GM12873 (cell line): Measurements from ENCODE around the gene RIMBP3C.

Experiments used
- TF ChIP-seq, protein P1 (sequence below): IDR thresholded peaks from 2 replicates; pipeline ENCODE4 v1.5.1; 2012; ENCODE audit warnings: low read depth, mild to moderate bottlenecking, moderate library complexity, low read length, control low read depth; ENCODE audit not compliant: insufficient read depth; ENCODE audit errors: missing control alignments

The RIMBP3C gene

GRCh38 chr22:21567456-21568346, 16.4 kb upstream of the RIMBP3C start, which contains the start of gene UBE2L3:
UBE2L3 (plus strand) TSS chr22:21567714; CDS start chr22:21567745, 31 bp downstream.
- TF ChIP-seq, protein P1, sequence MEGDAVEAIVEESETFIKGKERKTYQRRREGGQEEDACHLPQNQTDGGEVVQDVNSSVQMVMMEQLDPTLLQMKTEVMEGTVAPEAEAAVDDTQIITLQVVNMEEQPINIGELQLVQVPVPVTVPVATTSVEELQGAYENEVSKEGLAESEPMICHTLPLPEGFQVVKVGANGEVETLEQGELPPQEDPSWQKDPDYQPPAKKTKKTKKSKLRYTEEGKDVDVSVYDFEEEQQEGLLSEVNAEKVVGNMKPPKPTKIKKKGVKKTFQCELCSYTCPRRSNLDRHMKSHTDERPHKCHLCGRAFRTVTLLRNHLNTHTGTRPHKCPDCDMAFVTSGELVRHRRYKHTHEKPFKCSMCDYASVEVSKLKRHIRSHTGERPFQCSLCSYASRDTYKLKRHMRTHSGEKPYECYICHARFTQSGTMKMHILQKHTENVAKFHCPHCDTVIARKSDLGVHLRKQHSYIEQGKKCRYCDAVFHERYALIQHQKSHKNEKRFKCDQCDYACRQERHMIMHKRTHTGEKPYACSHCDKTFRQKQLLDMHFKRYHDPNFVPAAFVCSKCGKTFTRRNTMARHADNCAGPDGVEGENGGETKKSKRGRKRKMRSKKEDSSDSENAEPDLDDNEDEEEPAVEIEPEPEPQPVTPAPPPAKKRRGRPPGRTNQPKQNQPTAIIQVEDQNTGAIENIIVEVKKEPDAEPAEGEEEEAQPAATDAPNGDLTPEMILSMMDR, result no peak

DNA sequence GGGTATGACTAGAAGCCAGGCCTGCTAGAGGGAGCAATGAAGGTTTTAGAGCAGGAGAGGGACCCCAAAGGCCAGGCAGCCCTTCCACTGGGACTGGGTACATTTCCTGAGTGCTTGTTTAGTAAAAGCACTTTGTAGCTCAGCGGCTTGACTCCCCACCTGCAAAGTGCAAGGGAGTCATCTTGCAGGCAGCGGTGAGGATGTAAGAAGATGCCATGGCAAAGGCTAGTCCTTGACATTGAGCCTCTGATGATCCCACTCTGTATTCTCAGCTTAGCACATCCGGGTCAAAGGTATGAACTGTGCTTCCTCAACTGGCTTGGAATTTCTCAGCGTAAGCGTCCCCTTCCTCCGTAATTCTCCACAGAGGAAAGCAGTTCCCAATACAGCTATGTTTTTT, 13.2 kb upstream of the RIMBP3C start:
- TF ChIP-seq, protein P1, result no peak

DNA sequence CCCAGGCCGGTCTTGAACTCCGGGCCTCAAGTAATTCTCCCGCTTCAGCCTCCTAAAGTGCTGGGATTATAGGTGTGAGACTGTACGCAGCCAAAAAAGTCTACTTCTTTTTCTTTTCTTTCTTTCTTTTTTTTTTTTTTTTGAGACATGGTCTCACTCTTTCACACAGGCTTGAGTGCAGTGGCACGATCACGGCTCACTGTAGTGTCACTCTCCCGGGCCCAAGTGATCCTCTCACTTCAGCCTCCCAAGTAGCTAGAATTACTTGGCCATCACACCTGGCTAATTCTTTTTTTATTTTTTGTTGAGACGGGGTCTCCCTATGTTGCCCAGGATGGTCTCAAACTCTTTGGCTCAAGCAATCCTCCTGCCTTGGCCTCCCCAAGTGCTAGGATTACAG, 12.7 kb upstream of the RIMBP3C start:
- TF ChIP-seq, protein P1, result no peak
